Keratinocyte (primary cell): ENCODE data around the gene SNX24. TPM values are rescaled to one million over a fixed set of nuclear protein-coding genes. Genes with fewer than 3 reads are reported as not detected.
A peak's percentile ranks its signal among the peaks of the same experiment; 100 is the strongest.

Source experiments
- DNase-seq: peaks from one replicate; pipeline ENCODE4 v3.0.0-alpha.2; 2011; ENCODE audit warnings: low read depth, missing footprints, low spot score
- FAIRE-seq: peaks from 2 replicates; lab custom pipeline; 2011; peaks lifted over from hg19 to GRCh38; lab: Jason Lieb, UNC
- H2AFZ ChIP-seq: 2 replicates; pipeline ENCODE4 v1.6.0; 2012; ENCODE audit warnings: low read length, control low read depth, inconsistent platforms; ENCODE audit not compliant: control insufficient read depth
- H3K27ac ChIP-seq: 2 replicates; pipeline ENCODE4 v1.5.1; 2011; ENCODE audit warnings: low read length; ENCODE audit not compliant: control insufficient read depth, insufficient read depth
- H3K27me3 ChIP-seq: 3 replicates; pipeline ENCODE4 v1.6.0; 2011; ENCODE audit warnings: low read length; ENCODE audit not compliant: control insufficient read depth, insufficient read depth; ENCODE audit errors: extremely low read depth
- H3K36me3 ChIP-seq, 2 experiments: 2 replicates in 1 of 2; 3 replicates in 1 of 2; pipeline ENCODE4 v1.5.1; 2011; ENCODE audit warnings: low read length in 2 of 2, mild to moderate bottlenecking in 1 of 2; ENCODE audit not compliant: control insufficient read depth in 2 of 2, insufficient read depth in 2 of 2; ENCODE audit errors: extremely low read depth in 1 of 2
- H3K4me1 ChIP-seq: 3 replicates; pipeline ENCODE4 v1.5.1; 2011; ENCODE audit warnings: low read length; ENCODE audit not compliant: control insufficient read depth, insufficient read depth; ENCODE audit errors: extremely low read depth
- H3K4me2 ChIP-seq: 3 replicates; pipeline ENCODE4 v1.6.0; 2011; ENCODE audit warnings: low read depth, low read length; ENCODE audit not compliant: control insufficient read depth, insufficient read depth; ENCODE audit errors: extremely low read depth
- H3K4me3 ChIP-seq, 3 experiments: fragments of 200-600 bp in 1 of 3; sonication (generic) in 1 of 3; 2 replicates in 2 of 3; 3 replicates in 1 of 3; pipeline ENCODE4 v1.5.1; 2011 to 2016; ENCODE audit warnings: low read length in 3 of 3, mild to moderate bottlenecking in 3 of 3, control low read depth in 2 of 3, inconsistent platforms in 1 of 3, low read depth in 1 of 3, mixed read lengths in 1 of 3, mixed run types in 1 of 3, moderate library complexity in 1 of 3; ENCODE audit not compliant: control insufficient read depth in 2 of 3, insufficient read depth in 2 of 3; ENCODE audit errors: extremely low read depth in 1 of 3
- H3K79me2 ChIP-seq: 2 replicates; pipeline ENCODE4 v1.6.0; 2012; ENCODE audit warnings: low read length; ENCODE audit not compliant: control insufficient read depth, insufficient read depth
- H3K9ac ChIP-seq: 3 replicates; pipeline ENCODE4 v1.6.0; 2011; ENCODE audit warnings: low read length; ENCODE audit not compliant: control insufficient read depth, insufficient read depth; ENCODE audit errors: extremely low read depth
- H3K9me1 ChIP-seq: 3 replicates; pipeline ENCODE4 v1.6.0; 2011; ENCODE audit warnings: low read length; ENCODE audit not compliant: control insufficient read depth, insufficient read depth; ENCODE audit errors: extremely low read depth
- H3K9me3 ChIP-seq: 2 replicates; pipeline ENCODE4 v1.5.1; 2012; ENCODE audit warnings: low read depth, low read length; ENCODE audit not compliant: control insufficient read depth
- H4K20me1 ChIP-seq: 3 replicates; pipeline ENCODE4 v1.6.0; 2011; ENCODE audit warnings: low read length; ENCODE audit not compliant: control insufficient read depth, insufficient read depth; ENCODE audit errors: extremely low read depth
- CTCF ChIP-seq, 3 experiments: IDR thresholded peaks in 1 of 3; conservative IDR thresholded peaks in 1 of 3; optimal IDR thresholded peaks in 1 of 3; 2 replicates in 2 of 3; 3 replicates in 1 of 3; pipeline versions ENCODE3 to v1.5.1; 2011; ENCODE audit warnings: low read length in 3 of 3, mild to moderate bottlenecking in 3 of 3, moderate library complexity in 2 of 3, control low read depth in 1 of 3, inconsistent platforms in 1 of 3; ENCODE audit not compliant: insufficient read depth in 2 of 3; ENCODE audit errors: extremely low read depth in 1 of 3
- EZH2 ChIP-seq: IDR thresholded peaks from one replicate; pipeline ENCODE4 v1.6.1; 2012; ENCODE audit warnings: inconsistent platforms, mild to moderate bottlenecking, low read length, moderate library complexity
- dilution Hi-C: fragments of 300-500 bp; cut with MboI; formaldehyde crosslinking; loops from one replicate; pipeline ENCODE4 v1.7.0; 2020; ENCODE audit warnings: low sequenced_read_pairs; ENCODE audit not compliant: extremely low pct_ligation_motif_present
- polyA plus RNA-seq, 5 experiments: library from polyadenylated mRNA; depleted of rRNA in 3 of 5; stranded (reverse) in 3 of 5; stranded (forward) in 1 of 5; unstranded in 1 of 5; fragments of >200 nt; gene quantifications; 1 replicate in 1 of 5; 2 replicates in 3 of 5; 3 replicates in 1 of 5; pipeline versions ENCODE4 v1.2.1 to v1.2.3, GENCODE V29; 2011 to 2012; ENCODE audit warnings: missing spikeins in 2 of 5, low read depth in 1 of 5, low replicate concordance in 1 of 5

Gene SNX24
- polyA plus RNA-seq, 1 donor (not counting 4 experiments of a cell fraction or from before 2014, with no cell fraction given): 15.0 TPM

DNA sequence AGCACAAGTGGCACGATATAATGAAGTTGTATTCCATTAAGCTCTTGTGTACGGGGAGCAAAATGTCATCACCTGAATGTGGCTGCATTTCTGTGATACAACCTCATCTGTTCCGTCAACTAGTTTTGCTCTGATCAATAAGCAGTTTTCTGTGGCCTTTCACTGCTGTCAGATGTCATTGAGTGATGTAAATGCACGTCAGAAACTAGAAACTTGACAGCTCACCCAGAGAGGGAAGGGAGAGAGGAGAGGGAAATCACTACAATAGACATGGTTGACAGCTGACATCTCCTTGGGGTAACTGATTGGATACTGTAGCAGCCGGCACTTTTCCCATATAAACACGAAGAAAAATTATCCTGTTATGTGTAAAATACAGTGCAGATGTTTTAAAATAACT, 62.7 kb downstream of the SNX24 start:
- Histone ChIP-seq H3K36me3 (no peaks in the 10 kb centered on the region), H3K4me1 (peaks cover 14% of the 10 kb centered on the region), H3K27me3 (no peaks in the 10 kb centered on the region), H3K9me1 (no peaks in the 10 kb centered on the region), H3K4me3 (no peak overlapping the region), H3K79me2 (peaks cover 18% of the 10 kb centered on the region), H3K9ac (no peak overlapping the region), H3K4me2 (no peak overlapping the region), H3K9me3 (no peaks in the 10 kb centered on the region), H2AFZ (no peak overlapping the region), H3K27ac (no peak overlapping the region), H4K20me1 (no peaks in the 10 kb centered on the region)
- FAIRE-seq (peak; percentile 71), DNase-seq (no peak)
- TF ChIP-seq CTCF (optimal IDR thresholded peaks at IDR 0.05 in 1 of 3, IDR thresholded peaks at IDR 0.05 in 1 of 3, conservative IDR thresholded peaks at IDR 0.05 in 1 of 3; ENCODE audit: extremely low read depth in 1 of 3, insufficient read depth in 2 of 3, low read length in 3 of 3) (no peak), EZH2 (no peak)
- dilution Hi-C loops: no loop called here

DNA sequence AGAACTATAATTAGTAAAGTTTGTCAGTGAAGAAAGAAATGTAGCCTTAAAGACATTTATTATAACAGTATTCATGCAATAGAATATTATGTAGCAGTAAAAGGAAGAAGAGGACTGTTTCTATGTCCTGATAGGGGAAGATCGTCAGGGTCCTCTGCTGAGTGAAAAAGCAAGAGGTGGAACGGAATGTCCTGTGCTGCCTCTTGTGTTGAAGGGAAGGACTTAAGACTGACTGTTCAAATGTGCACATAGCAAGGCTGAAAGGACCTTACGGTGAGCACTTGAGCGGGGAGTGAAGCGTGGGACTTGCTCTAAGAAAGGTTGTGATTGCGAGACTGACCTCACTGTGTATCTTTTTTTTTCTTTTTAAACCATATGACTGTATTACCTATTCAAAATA, 63.2 kb downstream of the SNX24 start:
- Histone ChIP-seq H4K20me1 (no peaks in the 10 kb centered on the region), H2AFZ (no peak overlapping the region), H3K36me3 (no peaks in the 10 kb centered on the region), H3K27me3 (no peaks in the 10 kb centered on the region), H3K4me1 (peaks cover 14% of the 10 kb centered on the region), H3K27ac (no peak overlapping the region), H3K9ac (no peak overlapping the region), H3K79me2 (peaks cover 18% of the 10 kb centered on the region), H3K4me2 (no peak overlapping the region), H3K9me1 (no peaks in the 10 kb centered on the region), H3K4me3 (no peak overlapping the region), H3K9me3 (no peaks in the 10 kb centered on the region)
- DNase-seq (no peak), FAIRE-seq (peak; percentile 41)
- dilution Hi-C loops: no loop called here
- TF ChIP-seq EZH2: no peak
- no peak for TF ChIP-seq CTCF (optimal IDR thresholded peaks at IDR 0.05 in 1 of 3, IDR thresholded peaks at IDR 0.05 in 1 of 3, conservative IDR thresholded peaks at IDR 0.05 in 1 of 3; ENCODE audit: extremely low read depth in 1 of 3, insufficient read depth in 2 of 3, low read length in 3 of 3)
